ENCODE data around the gene THSD4.

GRCh38 chr15:71203586-71204474, 88.6 kb downstream of the THSD4 start:
- TF ChIP-seq, protein P1, sequence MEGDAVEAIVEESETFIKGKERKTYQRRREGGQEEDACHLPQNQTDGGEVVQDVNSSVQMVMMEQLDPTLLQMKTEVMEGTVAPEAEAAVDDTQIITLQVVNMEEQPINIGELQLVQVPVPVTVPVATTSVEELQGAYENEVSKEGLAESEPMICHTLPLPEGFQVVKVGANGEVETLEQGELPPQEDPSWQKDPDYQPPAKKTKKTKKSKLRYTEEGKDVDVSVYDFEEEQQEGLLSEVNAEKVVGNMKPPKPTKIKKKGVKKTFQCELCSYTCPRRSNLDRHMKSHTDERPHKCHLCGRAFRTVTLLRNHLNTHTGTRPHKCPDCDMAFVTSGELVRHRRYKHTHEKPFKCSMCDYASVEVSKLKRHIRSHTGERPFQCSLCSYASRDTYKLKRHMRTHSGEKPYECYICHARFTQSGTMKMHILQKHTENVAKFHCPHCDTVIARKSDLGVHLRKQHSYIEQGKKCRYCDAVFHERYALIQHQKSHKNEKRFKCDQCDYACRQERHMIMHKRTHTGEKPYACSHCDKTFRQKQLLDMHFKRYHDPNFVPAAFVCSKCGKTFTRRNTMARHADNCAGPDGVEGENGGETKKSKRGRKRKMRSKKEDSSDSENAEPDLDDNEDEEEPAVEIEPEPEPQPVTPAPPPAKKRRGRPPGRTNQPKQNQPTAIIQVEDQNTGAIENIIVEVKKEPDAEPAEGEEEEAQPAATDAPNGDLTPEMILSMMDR (conservative IDR thresholded peaks at IDR 0.05): no peak
- no peak for TF ChIP-seq ZFX (IDR thresholded peaks at IDR 0.05)

All from C4-2B (cell line).